Panc1 (cell line): Measurements from ENCODE around the gene TMEM109. TPM values are rescaled to one million over a fixed set of nuclear protein-coding genes. Genes with fewer than 3 reads are reported as not detected.

ENCODE experiments used
- ATAC-seq: fragments of 200-7000 bp; cut with Tn5 transposase; 2 replicates; pipeline ENCODE4 v1.9.1; 2020; ENCODE audit warnings: mild to moderate bottlenecking, moderate library complexity
- BruUV-seq: library from RNA; stranded (reverse); fragments of 400-500 nt; replicated peaks from 2 replicates; lab custom pipeline; 2021; lab: Mats Ljungman, UMichigan
- CTCF ChIA-PET: fragments of 300-600 bp; sonication (Branson Sonifier 250); formaldehyde crosslinking; loops from one replicate; lab custom pipeline; 2022; ENCODE audit warnings: antibody characterized with exemption; lab: Charles Lee
- POLR2A ChIA-PET: fragments of 300-600 bp; sonication (Branson Sonifier 250); formaldehyde crosslinking; loops from one replicate; lab custom pipeline; 2022; ENCODE audit warnings: antibody characterized with exemption; lab: Charles Lee
- DNase-seq: peaks from one replicate; pipeline ENCODE4 v3.0.0-alpha.2; 2010; ENCODE audit warnings: low read depth, low spot score
- H3K27ac ChIP-seq: 2 replicates; pipeline ENCODE4 v1.5.1; 2011; ENCODE audit warnings: mild to moderate bottlenecking, low read length, inconsistent platforms
- H3K27me3 ChIP-seq: fragments of 200-500 bp; sonication (Bioruptor generic); 2 replicates; pipeline ENCODE4 v1.6.0; 2014; ENCODE audit warnings: low read length, inconsistent platforms; ENCODE audit not compliant: control insufficient read depth, insufficient read depth
- H3K36me3 ChIP-seq: fragments of 200-500 bp; sonication (Bioruptor generic); 2 replicates; pipeline ENCODE4 v1.5.1; 2014; ENCODE audit warnings: inconsistent platforms, mild to moderate bottlenecking, low read length, moderate library complexity; ENCODE audit not compliant: control insufficient read depth, insufficient read depth
- H3K4me1 ChIP-seq: 2 replicates; pipeline ENCODE4 v1.5.1; 2011; ENCODE audit warnings: inconsistent platforms, mild to moderate bottlenecking, low read length, moderate library complexity; ENCODE audit not compliant: control insufficient read depth, insufficient read depth
- H3K4me3 ChIP-seq, 2 experiments: 2 replicates each; pipeline ENCODE4 v1.5.1; 2011 to 2012; ENCODE audit warnings: low read depth in 2 of 2, low read length in 2 of 2, mild to moderate bottlenecking in 2 of 2, inconsistent platforms in 1 of 2, moderate library complexity in 1 of 2
- H3K9me3 ChIP-seq: fragments of 200-500 bp; sonication (Bioruptor generic); 2 replicates; pipeline ENCODE4 v1.5.1; 2014; ENCODE audit warnings: low read depth, mild to moderate bottlenecking, inconsistent platforms, low read length, moderate library complexity; ENCODE audit not compliant: control insufficient read depth, insufficient read depth
- POLR2AphosphoS5 ChIP-seq: IDR thresholded peaks from 2 replicates; pipeline ENCODE4 v1.6.1; 2012; ENCODE audit warnings: mild to moderate bottlenecking, low read depth, low read length, moderate library complexity
- SIN3A ChIP-seq: IDR thresholded peaks from 2 replicates; pipeline ENCODE4 v1.6.1; 2012; ENCODE audit warnings: low read depth, mild to moderate bottlenecking, low read length, moderate library complexity, borderline replicate concordance; ENCODE audit not compliant: insufficient read depth
- TCF7L2 ChIP-seq: IDR thresholded peaks from 2 replicates; pipeline ENCODE4 v1.6.1; 2011; ENCODE audit warnings: mild to moderate bottlenecking, low read depth, low read length, inconsistent platforms
- in situ Hi-C: cut with HindIII; loops from 2 replicates; pipeline ENCODE4 v1.10.0; 2016; ENCODE audit warnings: low sequenced_read_pairs, low pct_unique_long_range_greater_than_20kb
- intact Hi-C: fragments of 100-400 bp; cut with micrococcal nuclease; formaldehyde crosslinking; loops from one replicate; pipeline ENCODE4 v1.10.0; 2022; ENCODE audit not compliant: unreplicated experiment
- total RNA-seq: library from RNA; stranded (reverse); gene quantifications from one replicate; pipeline ENCODE4 v1.2.1, GENCODE V29; 2021; ENCODE audit not compliant: unreplicated experiment
- TF ChIP-seq, protein P1 (sequence below): fragments of 450-650 bp; IDR thresholded peaks from 2 replicates; pipeline ENCODE4 v1.5.1; 2017; ENCODE audit warnings: mild to moderate bottlenecking
- TF ChIP-seq, protein P2 (sequence below), 2 experiments: IDR thresholded peaks; 2 replicates each; pipeline ENCODE4 v1.6.1; 2011 to 2012; ENCODE audit warnings: low read depth in 2 of 2, control low read depth in 1 of 2, low read length in 1 of 2, mild to moderate bottlenecking in 1 of 2, moderate library complexity in 1 of 2; ENCODE audit not compliant: insufficient read depth in 1 of 2

The TMEM109 gene
- total RNA-seq, 1 experiment from 2014 or later = 91.8 TPM

DNA sequence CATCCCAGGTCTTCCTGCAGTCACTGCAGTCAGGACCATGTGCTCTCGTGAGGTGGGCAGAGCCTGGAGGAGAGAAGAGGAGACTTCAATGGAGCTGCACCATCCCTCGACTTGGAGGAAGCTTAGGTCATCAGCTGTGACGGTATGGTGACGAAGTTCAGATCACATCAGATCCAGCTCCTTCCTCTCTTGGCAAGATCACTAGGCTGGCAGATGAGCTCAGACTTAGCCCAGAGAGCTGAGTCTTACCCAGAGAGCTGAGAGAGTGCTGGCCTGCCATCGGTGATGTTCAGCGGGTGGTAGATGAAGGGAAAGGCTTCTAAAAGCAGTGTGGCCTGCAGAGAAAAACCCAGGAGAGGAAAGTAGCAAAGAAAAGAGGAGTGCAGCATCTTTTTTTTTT is 39.8 kb downstream of the TMEM109 start:
- Histone ChIP-seq H3K4me3 (no peak overlapping the region), H3K27me3 (no peaks in the 10 kb centered on the region), H3K27ac (no peak overlapping the region), H3K36me3 (no peaks in the 10 kb centered on the region), H3K9me3 (no peaks in the 10 kb centered on the region), H3K4me1 (no peaks in the 10 kb centered on the region)
- DNase-seq (no peak), ATAC-seq (no peak)
- no peak for TF ChIP-seq POLR2AphosphoS5
- no peak for TF ChIP-seq SIN3A
- no TSS peak for BruUV-seq
- intact Hi-C loops (no loop called here), in situ Hi-C loops (no loop called here)
- ChIA-PET CTCF (interaction anchor here (0.6 to 0.8 kb wide), 2 partner anchors 32 to 64 kb away, joined by 3 read pairs; no protein-coding TSS in a partner anchor), POLR2A (no interaction called here)

DNA sequence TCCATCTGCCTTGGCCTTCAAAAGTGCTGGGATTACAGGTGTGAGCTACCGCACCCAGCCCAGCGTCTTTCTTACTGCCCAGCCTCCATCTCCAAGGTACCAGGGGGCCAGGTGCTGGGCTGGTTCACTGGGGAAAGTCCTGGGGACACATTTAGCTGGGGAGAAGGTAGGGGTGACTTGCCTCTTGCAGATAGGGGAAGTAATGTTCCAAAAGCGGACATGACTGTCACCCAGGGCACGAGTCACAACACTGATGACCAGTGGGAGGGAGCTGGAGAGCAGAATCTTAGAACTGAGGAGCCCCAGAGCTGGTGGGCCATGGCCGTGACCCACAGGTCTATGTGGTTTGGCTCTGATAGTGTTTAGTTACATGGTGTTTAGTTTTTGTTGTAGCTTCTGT is 40.5 kb downstream of the TMEM109 start:
- Histone ChIP-seq H3K27me3 (no peaks in the 10 kb centered on the region), H3K36me3 (no peaks in the 10 kb centered on the region), H3K4me1 (no peaks in the 10 kb centered on the region), H3K9me3 (no peaks in the 10 kb centered on the region), H3K4me3 (no peak overlapping the region), H3K27ac (no peak overlapping the region)
- TF ChIP-seq POLR2AphosphoS5 (no peak), SIN3A (no peak), TCF7L2 (no peak)
- TF ChIP-seq, protein P1, sequence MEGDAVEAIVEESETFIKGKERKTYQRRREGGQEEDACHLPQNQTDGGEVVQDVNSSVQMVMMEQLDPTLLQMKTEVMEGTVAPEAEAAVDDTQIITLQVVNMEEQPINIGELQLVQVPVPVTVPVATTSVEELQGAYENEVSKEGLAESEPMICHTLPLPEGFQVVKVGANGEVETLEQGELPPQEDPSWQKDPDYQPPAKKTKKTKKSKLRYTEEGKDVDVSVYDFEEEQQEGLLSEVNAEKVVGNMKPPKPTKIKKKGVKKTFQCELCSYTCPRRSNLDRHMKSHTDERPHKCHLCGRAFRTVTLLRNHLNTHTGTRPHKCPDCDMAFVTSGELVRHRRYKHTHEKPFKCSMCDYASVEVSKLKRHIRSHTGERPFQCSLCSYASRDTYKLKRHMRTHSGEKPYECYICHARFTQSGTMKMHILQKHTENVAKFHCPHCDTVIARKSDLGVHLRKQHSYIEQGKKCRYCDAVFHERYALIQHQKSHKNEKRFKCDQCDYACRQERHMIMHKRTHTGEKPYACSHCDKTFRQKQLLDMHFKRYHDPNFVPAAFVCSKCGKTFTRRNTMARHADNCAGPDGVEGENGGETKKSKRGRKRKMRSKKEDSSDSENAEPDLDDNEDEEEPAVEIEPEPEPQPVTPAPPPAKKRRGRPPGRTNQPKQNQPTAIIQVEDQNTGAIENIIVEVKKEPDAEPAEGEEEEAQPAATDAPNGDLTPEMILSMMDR = no peak
- TF ChIP-seq, protein P2, sequence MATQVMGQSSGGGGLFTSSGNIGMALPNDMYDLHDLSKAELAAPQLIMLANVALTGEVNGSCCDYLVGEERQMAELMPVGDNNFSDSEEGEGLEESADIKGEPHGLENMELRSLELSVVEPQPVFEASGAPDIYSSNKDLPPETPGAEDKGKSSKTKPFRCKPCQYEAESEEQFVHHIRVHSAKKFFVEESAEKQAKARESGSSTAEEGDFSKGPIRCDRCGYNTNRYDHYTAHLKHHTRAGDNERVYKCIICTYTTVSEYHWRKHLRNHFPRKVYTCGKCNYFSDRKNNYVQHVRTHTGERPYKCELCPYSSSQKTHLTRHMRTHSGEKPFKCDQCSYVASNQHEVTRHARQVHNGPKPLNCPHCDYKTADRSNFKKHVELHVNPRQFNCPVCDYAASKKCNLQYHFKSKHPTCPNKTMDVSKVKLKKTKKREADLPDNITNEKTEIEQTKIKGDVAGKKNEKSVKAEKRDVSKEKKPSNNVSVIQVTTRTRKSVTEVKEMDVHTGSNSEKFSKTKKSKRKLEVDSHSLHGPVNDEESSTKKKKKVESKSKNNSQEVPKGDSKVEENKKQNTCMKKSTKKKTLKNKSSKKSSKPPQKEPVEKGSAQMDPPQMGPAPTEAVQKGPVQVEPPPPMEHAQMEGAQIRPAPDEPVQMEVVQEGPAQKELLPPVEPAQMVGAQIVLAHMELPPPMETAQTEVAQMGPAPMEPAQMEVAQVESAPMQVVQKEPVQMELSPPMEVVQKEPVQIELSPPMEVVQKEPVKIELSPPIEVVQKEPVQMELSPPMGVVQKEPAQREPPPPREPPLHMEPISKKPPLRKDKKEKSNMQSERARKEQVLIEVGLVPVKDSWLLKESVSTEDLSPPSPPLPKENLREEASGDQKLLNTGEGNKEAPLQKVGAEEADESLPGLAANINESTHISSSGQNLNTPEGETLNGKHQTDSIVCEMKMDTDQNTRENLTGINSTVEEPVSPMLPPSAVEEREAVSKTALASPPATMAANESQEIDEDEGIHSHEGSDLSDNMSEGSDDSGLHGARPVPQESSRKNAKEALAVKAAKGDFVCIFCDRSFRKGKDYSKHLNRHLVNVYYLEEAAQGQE (IDR thresholded peaks at IDR 0.05; ENCODE audit: insufficient read depth in 1 of 2, low read depth in 2 of 2, low read length in 1 of 2) = no peak
- DNase-seq (no peak), ATAC-seq (no peak)
- in situ Hi-C loops = no loop called here
- CTCF ChIA-PET = no interaction called here
- intact Hi-C loops = no loop called here
- BruUV-seq = no TSS peak
- POLR2A ChIA-PET = no interaction called here

DNA sequence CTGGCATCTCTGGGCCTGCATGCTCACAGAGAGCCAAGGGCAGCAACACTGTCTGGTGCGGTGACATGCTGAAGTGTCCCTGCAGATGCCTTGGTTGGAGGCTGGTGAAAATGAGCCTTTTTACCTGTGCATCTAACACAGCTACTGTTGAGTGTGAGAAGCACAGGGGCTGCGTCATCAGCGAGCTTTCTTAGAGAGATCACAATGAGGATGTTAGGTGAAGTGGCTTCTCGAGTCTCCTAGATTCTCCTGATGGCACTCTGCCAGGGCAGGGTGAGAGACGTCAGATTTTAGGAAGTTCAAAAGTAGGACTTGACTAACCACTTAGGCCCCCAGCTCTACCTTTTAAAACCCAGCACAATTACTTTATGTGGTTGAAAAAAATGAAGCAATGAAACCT is 41.6 kb downstream of the TMEM109 start:
- intact Hi-C loops = no loop called here
- DNase-seq (no peak), ATAC-seq (no peak)
- no TSS peak for BruUV-seq
- no peaks in the 10 kb centered on the region for H3K27me3 ChIP-seq
- in situ Hi-C loops = no loop called here
- no peaks in the 10 kb centered on the region for H3K9me3 ChIP-seq
- no peak overlapping the region for H3K4me3 ChIP-seq
- no peaks in the 10 kb centered on the region for H3K4me1 ChIP-seq
- H3K36me3 ChIP-seq = no peaks in the 10 kb centered on the region
- H3K27ac ChIP-seq = no peak overlapping the region
- ChIA-PET CTCF (no interaction called here), POLR2A (no interaction called here)
- TF ChIP-seq POLR2AphosphoS5 = no peak
- TF ChIP-seq SIN3A = no peak
- TF ChIP-seq TCF7L2 = no peak
- TF ChIP-seq, protein P1 = no peak
- TF ChIP-seq, protein P2 (IDR thresholded peaks at IDR 0.05; ENCODE audit: insufficient read depth in 1 of 2, low read depth in 2 of 2, low read length in 1 of 2) = no peak
